ENCODE results near the gene PLPPR2. TPM values are rescaled to one million over a fixed set of nuclear protein-coding genes. Genes with fewer than 3 reads are reported as not detected.

Gene PLPPR2
- polyA plus RNA-seq, 1 experiment, result 13.8 TPM

GRCh38 chr19:11379857-11380350, 24.7 kb downstream of the PLPPR2 start:
- TF ChIP-seq CTCF (IDR thresholded peaks at IDR 0.05; ENCODE audit: low read depth, low read length), result no peak
- Histone ChIP-seq H3K9me3 (ENCODE audit: control insufficient read depth, insufficient read depth, low read length) (no peaks in the 10 kb centered on the region; the same call in 1 of the 2 replicates), H3K27me3 (ENCODE audit: control insufficient read depth, insufficient read depth, low read length) (peaks cover 3% of the 10 kb centered on the region), H3K27ac (ENCODE audit: low read depth, low read length) (no peak overlapping the region), H3K4me3 (ENCODE audit: low read depth, low read length) (no peak overlapping the region)
- no peak for DNase-seq (ENCODE audit: low read depth, low spot score)
- ChIA-PET CTCF (interaction anchor here (0.7 to 1.8 kb wide), 5 partner anchors 11 to 86 kb away, joined by 3 to 11 read pairs (median 4); partner anchors contain the start of genes ODAD3 and PRKCSH), POLR2A (no interaction called here)

GRCh38 chr19:11380653-11381537, 25.7 kb downstream of the PLPPR2 start:
- TF ChIP-seq CTCF (IDR thresholded peaks at IDR 0.05; ENCODE audit: low read depth, low read length), result peak; percentile 77
- CTCF ChIA-PET, result interaction anchor here (0.5 to 2.3 kb wide), 23 partner anchors 10 to 209 kb away, joined by 3 to 14 read pairs (median 4); partner anchors contain the start of genes CCDC159, ODAD3, PRKCSH and TMEM205

GRCh38 chr19:11382898-11383705, 27.9 kb downstream of the PLPPR2 start:
- ChIA-PET POLR2A (no interaction called here), CTCF (interaction anchor here (0.5 to 2.0 kb wide), 24 partner anchors 9 to 437 kb away, joined by 3 to 11 read pairs (median 4); partner anchors contain the start of genes ODAD3, PRKCSH, RAB3D and SWSAP1)
- Histone ChIP-seq H3K9me3 (ENCODE audit: control insufficient read depth, insufficient read depth, low read length) (no peaks in the 10 kb centered on the region; the same call in 1 of the 2 replicates), H3K27me3 (ENCODE audit: control insufficient read depth, insufficient read depth, low read length) (peaks cover 3% of the 10 kb centered on the region), H3K4me3 (ENCODE audit: low read depth, low read length) (peak overlapping the region; percentile 48), H3K27ac (ENCODE audit: low read depth, low read length) (no peak overlapping the region)
- DNase-seq (ENCODE audit: low read depth, low spot score), result no peak
- peak; percentile 69; the same call in 1 of the 2 replicates for TF ChIP-seq CTCF (IDR thresholded peaks at IDR 0.05; ENCODE audit: low read depth, low read length)

More at GRCh38 chr19:11380653-11381537, 25.7 kb downstream of the PLPPR2 start:
- no peaks in the 10 kb centered on the region; the same call in 1 of the 2 replicates for H3K9me3 ChIP-seq (ENCODE audit: control insufficient read depth, insufficient read depth, low read length)
- POLR2A ChIA-PET, result interaction anchor here (0.6 to 1.3 kb wide), 7 partner anchors 23 to 155 kb away, joined by 3 to 6 read pairs (median 3); partner anchors contain the start of genes CCDC159, ODAD3, PRKCSH and TMEM205
- peak; percentile 80 for DNase-seq (ENCODE audit: low read depth, low spot score)
- peaks cover 3% of the 10 kb centered on the region for H3K27me3 ChIP-seq (ENCODE audit: control insufficient read depth, insufficient read depth, low read length)
- peak overlapping the region; percentile 61 for H3K27ac ChIP-seq (ENCODE audit: low read depth, low read length)
- H3K4me3 ChIP-seq (ENCODE audit: low read depth, low read length), result peak overlapping the region; percentile 82

- Histone ChIP-seq H3K27me3 (ENCODE audit: control insufficient read depth, insufficient read depth, low read length) (peaks cover 3% of the 10 kb centered on the region), H3K27ac (ENCODE audit: low read depth, low read length) (no peak overlapping the region), H3K4me3 (ENCODE audit: low read depth, low read length) (peak overlapping the region; percentile 48), H3K9me3 (ENCODE audit: control insufficient read depth, insufficient read depth, low read length) (no peaks in the 10 kb centered on the region; the same call in 1 of the 2 replicates)
- CTCF ChIA-PET, result interaction anchor here (0.6 to 2.0 kb wide), 9 partner anchors 9 to 150 kb away, joined by 3 to 9 read pairs (median 6); partner anchors contain the start of genes ODAD3, PRKCSH and SWSAP1
- no peak for TF ChIP-seq CTCF (IDR thresholded peaks at IDR 0.05; ENCODE audit: low read depth, low read length)
- no peak for DNase-seq (ENCODE audit: low read depth, low spot score)
- POLR2A ChIA-PET, result interaction anchor here (0.6 kb wide), 1 partner anchor 43 kb away, joined by 10 read pairs; no protein-coding TSS in a partner anchor
Measured at GRCh38 chr19:11383706-11384048, 28.4 kb downstream of the PLPPR2 start.

All from AG04450 (cell line).